ENCODE data around the gene DUSP28. TPM values are rescaled to one million over a fixed set of nuclear protein-coding genes. Genes with fewer than 3 reads are reported as not detected.

DUSP28 gene
- total and polyA plus RNA-seq, 10 of the 15 experiments (the other 5 are each of a cell fraction or from before 2014, with no cell fraction given), result 2.5 to 12.5 (median 6.4) TPM

GRCh38 chr2:240579771-240580614 lies 19.8 kb downstream of the DUSP28 start (continued):
- peak; percentile 77 for TF ChIP-seq SKIL (IDR thresholded peaks at IDR 0.05; ENCODE audit: low read depth, poor library complexity, severe bottlenecking)
- TF ChIP-seq JUND (IDR thresholded peaks at IDR 0.05; ENCODE audit: low read depth, low read length), result peak; percentile 71; the same call in 1 of the 2 replicates
- TF ChIP-seq ETV6 (conservative IDR thresholded peaks at IDR 0.05 in 1 of 2, IDR thresholded peaks at IDR 0.05 in 1 of 2; ENCODE audit: borderline replicate concordance in 1 of 2, low read depth in 1 of 2), result peak in 1 of 2 experiments; percentile 33; a peak in 2 of 4 replicates
- TF ChIP-seq HDAC2 (IDR thresholded peaks at IDR 0.05), result no peak
- peak; percentile 71 to 77 (median 77) for TF ChIP-seq CTCF (IDR thresholded peaks at IDR 0.05 in 2 of 3, conservative IDR thresholded peaks at IDR 0.05 in 1 of 3; ENCODE audit: control insufficient read depth in 2 of 3, extremely low read depth in 1 of 3, insufficient read depth in 1 of 3, low read depth in 3 of 3, low read length in 3 of 3)
- TF ChIP-seq MEF2A (IDR thresholded peaks at IDR 0.05; ENCODE audit: insufficient read depth, low read depth, low read length), result 0 out of 2 replicates have a peak, but pooled peaks have one; percentile 42
- TF ChIP-seq USF2 (IDR thresholded peaks at IDR 0.05; ENCODE audit: borderline replicate concordance, low read depth, low read length), result peak; percentile 33; the same call in 1 of the 2 replicates
- TF ChIP-seq NRF1 (conservative IDR thresholded peaks at IDR 0.05; ENCODE audit: low read depth, low read length), result no peak
- TF ChIP-seq MEF2B (IDR thresholded peaks at IDR 0.05; ENCODE audit: partially characterized antibody, poor library complexity, severe bottlenecking), result peak; percentile 56
- TF ChIP-seq MYC (IDR thresholded peaks at IDR 0.05; ENCODE audit: insufficient read depth, insufficient read length, insufficient replicate concordance, low read length, severe bottlenecking), result peak; percentile 63
- TF ChIP-seq IKZF2 (IDR thresholded peaks at IDR 0.05), result peak; percentile 58 to 68
- peak; percentile 97 for TF ChIP-seq TCF3 (IDR thresholded peaks at IDR 0.05; ENCODE audit: borderline replicate concordance, insufficient read depth, low read depth, low read length)
- peak; percentile 47; the same call in 1 of the 2 replicates for TF ChIP-seq SIN3A (IDR thresholded peaks at IDR 0.05; ENCODE audit: low read depth, low read length)
- TF ChIP-seq CREM (IDR thresholded peaks at IDR 0.05; ENCODE audit: low read depth), result peak; percentile 39; the same call in 1 of the 2 replicates
- TF ChIP-seq CHD4 (IDR thresholded peaks at IDR 0.05), result no peak
- TF ChIP-seq HDGF (IDR thresholded peaks at IDR 0.05), result 0 out of 2 replicates have a peak, but pooled peaks have one; percentile 25
- no peak for TF ChIP-seq ELK1 (IDR thresholded peaks at IDR 0.05; ENCODE audit: low read depth, low read length)
- TF ChIP-seq MLLT1 (IDR thresholded peaks at IDR 0.05), result peak; percentile 57; the same call in 1 of the 2 replicates
- TF ChIP-seq RBBP5 (conservative IDR thresholded peaks at IDR 0.05), result no peak
- TF ChIP-seq SMARCA5 (IDR thresholded peaks at IDR 0.05), result peak; percentile 66; the same call in 1 of the 2 replicates
- TF ChIP-seq HDAC6 (IDR thresholded peaks at IDR 0.05; ENCODE audit: unreplicated experiment), result no peak
